ENCODE measurements around the gene NECTIN2.

The NECTIN2 gene

GRCh38 chr19:44845612-44846454 lies at the start of gene NECTIN2:
Gene NECTIN2, plus strand, starts transcription at chr19:44846297. Its CDS starts 229 bp downstream, at chr19:44846526.
- peak; percentile 97 for DNase-seq (ENCODE audit: low spot score)

GRCh38 chr19:44796701-44797115 lies 49.4 kb upstream of the NECTIN2 start:
- peak; percentile 92 for DNase-seq (ENCODE audit: low spot score)

- no peak for DNase-seq (ENCODE audit: low spot score)
Measured at GRCh38 chr19:44799627-44800346, 46.3 kb upstream of the NECTIN2 start.

GRCh38 chr19:44800461-44800860 lies 45.6 kb upstream of the NECTIN2 start:
- peak; percentile 83 for DNase-seq (ENCODE audit: low spot score)

GRCh38 chr19:44803442-44804428 lies 42.4 kb upstream of the NECTIN2 start:
- no peak for DNase-seq (ENCODE audit: low spot score)

- DNase-seq (ENCODE audit: low spot score) = no peak
Measured at GRCh38 chr19:44806291-44806690, 39.8 kb upstream of the NECTIN2 start.

GRCh38 chr19:44807162-44807561 lies 38.9 kb upstream of the NECTIN2 start:
- DNase-seq (ENCODE audit: low spot score) = peak; percentile 71

- peak; percentile 85 for DNase-seq (ENCODE audit: low spot score)
Measured at GRCh38 chr19:44807652-44808462, 38.2 kb upstream of the NECTIN2 start.

- peak; percentile 94 for DNase-seq (ENCODE audit: low spot score)
Measured at GRCh38 chr19:44808463-44809371, 37.4 kb upstream of the NECTIN2 start, which contains the start of gene BCAM. Gene BCAM, plus strand, starts transcription at chr19:44809103. Its CDS starts 22 bp downstream, at chr19:44809125.

GRCh38 chr19:44809577-44810233 lies 36.4 kb upstream of the NECTIN2 start:
- DNase-seq (ENCODE audit: low spot score) = peak; percentile 52

- DNase-seq (ENCODE audit: low spot score) = peak; percentile 10
Measured at GRCh38 chr19:44810234-44811121, 35.6 kb upstream of the NECTIN2 start.

GRCh38 chr19:44811122-44811419 lies 35.0 kb upstream of the NECTIN2 start:
- DNase-seq (ENCODE audit: low spot score) = no peak

GRCh38 chr19:44812142-44812718 lies 33.9 kb upstream of the NECTIN2 start:
- DNase-seq (ENCODE audit: low spot score) = peak; percentile 32

- peak; percentile 8 for DNase-seq (ENCODE audit: low spot score)
Measured at GRCh38 chr19:44813070-44813840, 32.8 kb upstream of the NECTIN2 start.

- peak; percentile 10 for DNase-seq (ENCODE audit: low spot score)
Measured at GRCh38 chr19:44813841-44814470, 32.1 kb upstream of the NECTIN2 start.

- DNase-seq (ENCODE audit: low spot score) = no peak
Measured at GRCh38 chr19:44814517-44814916, 31.6 kb upstream of the NECTIN2 start.

- DNase-seq (ENCODE audit: low spot score) = no peak
Measured at GRCh38 chr19:44816301-44816700, 29.8 kb upstream of the NECTIN2 start.

Data from HuH-7.5 (cell line).